Activated T-cell treated with anti-CD3 and anti-CD28 coated beads, Interleukin-2, amount 50 U/mL, for 48 hours (primary cell): Measurements from ENCODE around the gene KCNT2.
"Not testable (repeated sequence)": the region's sequence is repeated elsewhere in the genome, so short reads cannot be mapped to it uniquely, and the experiment has no call there.

Experiments
- DNase-seq, 2 experiments: peaks; one replicate each; pipeline ENCODE4 v3.0.0-alpha.2; 2020

Gene KCNT2

GRCh38 chr1:196510451-196510850, 97.8 kb downstream of the KCNT2 start:
- no peak for DNase-seq

- DNase-seq, result not testable (repeated sequence)
These were observed 104.0 kb downstream of the KCNT2 start for GRCh38 chr1:196504224-196504623.

GRCh38 chr1:196502437-196502836, 105.8 kb downstream of the KCNT2 start:
- no peak for DNase-seq

GRCh38 chr1:196501760-196502428, 106.3 kb downstream of the KCNT2 start:
- no peak for DNase-seq

- no peak for DNase-seq
These were observed 110.4 kb downstream of the KCNT2 start for GRCh38 chr1:196497817-196498216.

- no peak for DNase-seq
These were observed 113.5 kb downstream of the KCNT2 start for GRCh38 chr1:196494766-196495165.

- DNase-seq, result no peak
These were observed 114.4 kb downstream of the KCNT2 start for GRCh38 chr1:196493881-196494280.

GRCh38 chr1:196488579-196488978, 119.7 kb downstream of the KCNT2 start:
- DNase-seq, result no peak

GRCh38 chr1:196486346-196486745, 121.9 kb downstream of the KCNT2 start:
- DNase-seq, result no peak

- DNase-seq, result no peak
These were observed 126.6 kb downstream of the KCNT2 start for GRCh38 chr1:196481616-196482015.

- no peak for DNase-seq
These were observed 131.0 kb downstream of the KCNT2 start for GRCh38 chr1:196477262-196477661.

GRCh38 chr1:196467230-196467925, 140.9 kb downstream of the KCNT2 start:
- no peak for DNase-seq

- no peak for DNase-seq
These were observed 141.6 kb downstream of the KCNT2 start for GRCh38 chr1:196466654-196467053.

GRCh38 chr1:196466166-196466565, 142.1 kb downstream of the KCNT2 start:
- DNase-seq, result no peak

GRCh38 chr1:196464480-196464941, 143.7 kb downstream of the KCNT2 start:
- DNase-seq, result no peak

GRCh38 chr1:196462086-196462485, 146.2 kb downstream of the KCNT2 start:
- DNase-seq, result no peak

GRCh38 chr1:196461521-196461920, 146.7 kb downstream of the KCNT2 start:
- no peak for DNase-seq

GRCh38 chr1:196459383-196459782, 148.9 kb downstream of the KCNT2 start:
- DNase-seq, result no peak

GRCh38 chr1:196454792-196455191, 153.4 kb downstream of the KCNT2 start:
- DNase-seq, result no peak

GRCh38 chr1:196451103-196451502, 157.1 kb downstream of the KCNT2 start:
- DNase-seq, result no peak

GRCh38 chr1:196450143-196451095, 157.8 kb downstream of the KCNT2 start:
- no peak for DNase-seq

- DNase-seq, result no peak
These were observed 158.8 kb downstream of the KCNT2 start for GRCh38 chr1:196449460-196449859.

- no peak for DNase-seq
These were observed 162.5 kb downstream of the KCNT2 start for GRCh38 chr1:196445775-196446174.
